GM08714 (cell line): ENCODE results near the gene TMEM169.

Source experiments
- H3K4me3 ChIP-seq: fragments of 200-500 bp; sonication (Bioruptor generic); 2 replicates; pipeline ENCODE4 v1.5.1; 2014; ENCODE audit warnings: mild to moderate bottlenecking, low read length, inconsistent platforms
- ZNF274 ChIP-seq: IDR thresholded peaks from 2 replicates; pipeline ENCODE4 v1.6.1; 2012; ENCODE audit warnings: mild to moderate bottlenecking, low read depth, low read length

Gene TMEM169

DNA sequence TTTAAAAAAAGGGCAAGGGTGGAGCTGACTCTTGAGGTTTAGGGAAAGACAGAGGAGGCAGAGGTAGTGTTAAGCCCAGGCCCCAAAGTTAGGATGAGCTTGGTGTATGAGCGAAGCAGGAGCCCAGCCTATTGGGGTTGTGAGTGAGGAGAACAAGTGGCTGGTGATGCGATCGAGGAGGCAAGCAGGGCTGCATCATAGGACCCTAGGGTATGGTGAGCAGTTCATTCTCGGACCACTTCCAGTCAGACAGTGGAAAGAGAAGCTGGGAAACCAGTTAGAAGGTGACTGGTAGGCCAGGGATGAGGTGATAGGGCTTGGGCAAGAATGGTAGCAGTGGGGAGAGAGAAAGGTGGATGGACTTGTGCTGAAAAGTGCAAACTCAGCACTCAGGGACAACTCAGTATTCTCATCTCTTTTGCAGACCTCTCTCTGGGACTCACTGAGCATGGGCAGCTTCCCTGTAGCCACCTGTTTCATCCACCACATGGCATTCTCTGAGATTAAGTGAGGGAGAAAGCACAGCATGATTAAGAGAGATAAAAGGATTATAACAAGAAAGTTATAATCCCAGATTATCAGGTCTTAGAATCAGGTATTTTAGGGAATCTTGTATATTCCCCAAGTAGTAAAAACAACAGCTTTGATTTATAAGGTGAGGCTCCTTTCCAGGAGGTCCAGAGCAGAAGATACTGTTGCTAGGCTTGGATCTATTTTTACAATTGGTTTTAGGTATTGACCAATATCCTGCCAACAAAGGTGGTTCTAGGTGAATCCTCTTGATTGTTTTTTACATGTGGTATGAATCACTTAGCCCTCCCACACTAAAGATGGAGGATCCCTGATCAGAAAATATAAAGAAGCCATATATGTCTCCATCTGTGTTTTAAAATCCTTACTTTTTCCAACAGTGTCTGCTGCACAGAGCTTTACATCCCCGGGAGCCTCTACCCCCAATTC lies 65.7 kb downstream of the TMEM169 start:
- no peak for TF ChIP-seq ZNF274
- H3K4me3 ChIP-seq: no peak overlapping the region

DNA sequence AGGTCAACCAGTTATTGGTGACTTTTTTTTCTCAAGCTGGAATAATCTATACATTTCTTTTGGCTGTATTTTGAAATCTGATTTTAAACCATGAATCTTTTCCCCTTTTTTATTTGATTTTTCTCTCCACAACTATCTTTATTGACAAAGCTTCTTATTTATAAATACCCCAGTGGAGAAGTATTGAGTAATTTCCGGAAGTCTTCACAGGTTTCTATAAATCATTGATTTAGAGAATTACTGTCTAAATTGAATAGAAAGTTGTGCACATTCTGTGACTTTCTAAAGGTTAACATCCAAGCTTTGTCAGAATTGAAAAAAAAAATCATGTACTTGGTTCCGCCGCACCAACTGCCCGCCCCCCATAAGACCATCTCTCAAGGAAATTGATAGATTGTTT lies 67.3 kb downstream of the TMEM169 start:
- H3K4me3 ChIP-seq: no peak overlapping the region
- TF ChIP-seq ZNF274: no peak

DNA sequence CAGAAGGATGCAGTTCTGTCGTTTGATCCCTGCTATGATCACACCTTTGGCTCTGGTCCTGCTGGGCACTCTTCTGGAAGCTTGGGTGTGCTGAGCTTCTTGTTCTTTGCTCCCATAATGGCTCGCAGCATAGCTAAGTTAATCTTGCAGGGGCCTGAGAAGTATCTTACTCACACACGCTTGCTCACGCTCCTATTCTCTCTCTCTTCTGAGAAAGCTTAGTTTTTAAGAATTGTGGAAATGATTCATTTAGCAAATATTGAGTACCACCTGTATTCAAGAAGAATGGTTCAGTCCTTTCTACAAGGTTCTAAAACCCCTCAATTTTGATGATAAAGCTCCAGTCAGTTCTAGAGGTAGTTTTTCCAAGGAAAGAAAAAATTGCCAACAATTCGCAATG lies 68.0 kb downstream of the TMEM169 start:
- H3K4me3 ChIP-seq: no peak overlapping the region
- no peak for TF ChIP-seq ZNF274

DNA sequence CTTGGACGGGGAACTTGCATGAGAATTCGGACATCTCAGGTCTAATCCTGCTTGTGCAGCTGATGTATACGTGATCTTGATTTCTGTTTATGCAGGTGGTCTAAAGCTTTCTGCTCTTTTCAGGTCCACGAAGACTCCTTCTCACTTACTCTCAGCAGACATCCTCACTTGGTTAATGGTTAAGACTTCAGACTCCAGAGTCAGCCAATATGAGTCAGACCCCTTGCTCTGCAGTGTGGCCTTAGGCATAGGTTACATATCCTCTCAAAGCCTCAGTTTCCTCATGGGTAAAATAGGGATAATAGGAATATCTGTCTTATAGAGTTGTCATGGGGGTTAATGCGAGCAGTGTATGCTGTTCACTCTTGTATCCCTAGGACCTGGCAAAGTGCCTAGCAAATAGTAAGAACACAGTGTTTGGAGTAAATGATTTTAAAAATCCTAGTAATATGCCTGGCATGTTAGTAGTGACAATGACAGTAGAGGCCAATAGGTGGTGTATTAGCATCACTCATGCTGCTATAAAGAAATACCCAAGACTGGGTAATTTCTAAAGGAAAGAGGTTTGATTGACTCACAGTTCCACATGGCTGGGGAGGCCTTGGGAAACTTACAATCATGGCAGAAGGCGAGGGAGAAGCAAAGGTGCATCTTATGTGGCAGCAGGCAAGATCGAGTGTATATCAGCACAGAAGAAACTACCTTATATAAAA lies 69.8 kb downstream of the TMEM169 start:
- H3K4me3 ChIP-seq: no peak overlapping the region
- no peak for TF ChIP-seq ZNF274
